Measurements from ENCODE around the gene ACSL1. TPM values are rescaled to one million over a fixed set of nuclear protein-coding genes. Genes with fewer than 3 reads are reported as not detected.

ACSL1 gene
- total RNA-seq, 1 donor from 2014 or later, result 5.1 TPM

GRCh38 chr4:184719407-184719806 is 106.4 kb downstream of the ACSL1 start:
- TF ChIP-seq CTCF (IDR thresholded peaks at IDR 0.05), result no peak
- TF ChIP-seq EZH2 (IDR thresholded peaks at IDR 0.05), result no peak
- TF ChIP-seq EZH2phosphoT487 (IDR thresholded peaks at IDR 0.05), result no peak
- H3K36me3 Mint-ChIP-seq, result peaks cover 51% of the 10 kb centered on the region

GRCh38 chr4:184715526-184715925 is 110.2 kb downstream of the ACSL1 start:
- Histone ChIP-seq H3K27me3 (no peaks in the 10 kb centered on the region), H3K9ac (no peak overlapping the region), H4K20me1 (ENCODE audit: low read depth) (peaks cover 56% of the 10 kb centered on the region), H3K9me3 (ENCODE audit: low read depth) (no peaks in the 10 kb centered on the region), H3K27ac (no peak overlapping the region), H3K36me3 (peaks cover 39% of the 10 kb centered on the region), H3F3A (ENCODE audit: low read depth) (no peaks in the 10 kb centered on the region), H2AFZ (replicated peaks) (no peak overlapping the region), H3K4me3 (no peak overlapping the region), H3K79me2 (ENCODE audit: low read depth) (peaks cover 58% of the 10 kb centered on the region), H3K4me2 (no peak overlapping the region), H3K4me1 (no peaks in the 10 kb centered on the region)
- Mint-ChIP-seq H3K36me3 (peaks cover 45% of the 10 kb centered on the region), H3K9me3 (no peaks in the 10 kb centered on the region), H3K4me1 (no peaks in the 10 kb centered on the region), H3K4me3 (no peak overlapping the region), H3K27ac (no peak overlapping the region), H3K27me3 (ENCODE audit: insufficient read depth, low read depth) (peaks cover 2% of the 10 kb centered on the region)
- DNase-seq (ENCODE audit: low spot score), result no peak
- TF ChIP-seq CTCF (IDR thresholded peaks at IDR 0.05), result no peak
- no peak for TF ChIP-seq EZH2 (IDR thresholded peaks at IDR 0.05)
- TF ChIP-seq EZH2phosphoT487 (IDR thresholded peaks at IDR 0.05), result no peak

More at GRCh38 chr4:184719407-184719806, 106.4 kb downstream of the ACSL1 start:
- no peak overlapping the region for H3K4me3 Mint-ChIP-seq
- no peak overlapping the region for H3K27ac Mint-ChIP-seq
- Histone ChIP-seq H3K27ac (no peak overlapping the region), H3K4me3 (no peak overlapping the region), H3K9me3 (ENCODE audit: low read depth) (no peaks in the 10 kb centered on the region), H4K20me1 (ENCODE audit: low read depth) (peaks cover 68% of the 10 kb centered on the region), H3K4me2 (no peak overlapping the region), H3K9ac (no peak overlapping the region), H3K79me2 (ENCODE audit: low read depth) (peaks cover 90% of the 10 kb centered on the region), H3K4me1 (no peaks in the 10 kb centered on the region), H2AFZ (replicated peaks) (no peak overlapping the region), H3K36me3 (peaks cover 49% of the 10 kb centered on the region), H3F3A (ENCODE audit: low read depth) (no peaks in the 10 kb centered on the region), H3K27me3 (no peaks in the 10 kb centered on the region)
- H3K27me3 Mint-ChIP-seq (ENCODE audit: insufficient read depth, low read depth), result no peaks in the 10 kb centered on the region
- DNase-seq (ENCODE audit: low spot score), result no peak
- no peaks in the 10 kb centered on the region for H3K4me1 Mint-ChIP-seq
- no peaks in the 10 kb centered on the region for H3K9me3 Mint-ChIP-seq

GRCh38 chr4:184713887-184714286 is 111.9 kb downstream of the ACSL1 start:
- no peaks in the 10 kb centered on the region for H3K9me3 Mint-ChIP-seq
- TF ChIP-seq EZH2phosphoT487 (IDR thresholded peaks at IDR 0.05), result no peak
- no peak for TF ChIP-seq EZH2 (IDR thresholded peaks at IDR 0.05)
- no peak for TF ChIP-seq CTCF (IDR thresholded peaks at IDR 0.05)
- Histone ChIP-seq H3K9me3 (ENCODE audit: low read depth) (no peaks in the 10 kb centered on the region), H2AFZ (replicated peaks) (no peak overlapping the region), H3K27me3 (no peaks in the 10 kb centered on the region), H3K27ac (no peak overlapping the region), H4K20me1 (ENCODE audit: low read depth) (peaks cover 39% of the 10 kb centered on the region), H3K4me3 (no peak overlapping the region), H3F3A (ENCODE audit: low read depth) (no peaks in the 10 kb centered on the region), H3K9ac (no peak overlapping the region), H3K36me3 (peaks cover 46% of the 10 kb centered on the region), H3K4me2 (no peak overlapping the region), H3K4me1 (no peaks in the 10 kb centered on the region), H3K79me2 (ENCODE audit: low read depth) (peaks cover 42% of the 10 kb centered on the region)
- H3K27me3 Mint-ChIP-seq (ENCODE audit: insufficient read depth, low read depth), result peaks cover 2% of the 10 kb centered on the region
- H3K36me3 Mint-ChIP-seq, result peaks cover 50% of the 10 kb centered on the region
- H3K4me3 Mint-ChIP-seq, result no peak overlapping the region
- H3K27ac Mint-ChIP-seq, result no peak overlapping the region
- DNase-seq (ENCODE audit: low spot score), result no peak
- no peaks in the 10 kb centered on the region for H3K4me1 Mint-ChIP-seq
